NCI-H1694 treated with DMSO at 0.1 percent for 48 hours (cell line): ENCODE results near the gene PPHLN1.

Source experiments
- DNase-seq: peaks from one replicate; lab custom pipeline; 2025; lab: John Stamatoyannopoulos, UW

The PPHLN1 gene

DNA sequence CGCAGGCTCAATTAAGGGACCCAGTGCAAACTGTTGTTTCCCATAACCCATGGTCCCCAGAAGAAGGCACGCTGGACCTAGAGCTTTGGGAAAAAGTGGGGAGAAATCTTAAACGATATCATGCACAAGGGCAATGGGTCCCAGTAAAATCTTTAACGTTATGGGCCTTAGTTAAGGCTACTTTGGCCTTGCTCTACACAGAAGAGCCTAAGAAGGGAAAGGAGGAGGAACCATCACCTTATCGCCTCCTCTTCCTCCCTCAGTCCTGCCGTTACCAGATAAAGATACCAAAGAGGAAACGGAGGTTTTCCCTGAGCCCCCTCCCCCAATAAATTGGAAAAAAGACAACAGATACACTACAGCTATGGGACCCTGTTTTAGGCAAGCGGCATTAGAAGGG, 116.9 kb downstream of the PPHLN1 start:
- no peak for DNase-seq

DNA sequence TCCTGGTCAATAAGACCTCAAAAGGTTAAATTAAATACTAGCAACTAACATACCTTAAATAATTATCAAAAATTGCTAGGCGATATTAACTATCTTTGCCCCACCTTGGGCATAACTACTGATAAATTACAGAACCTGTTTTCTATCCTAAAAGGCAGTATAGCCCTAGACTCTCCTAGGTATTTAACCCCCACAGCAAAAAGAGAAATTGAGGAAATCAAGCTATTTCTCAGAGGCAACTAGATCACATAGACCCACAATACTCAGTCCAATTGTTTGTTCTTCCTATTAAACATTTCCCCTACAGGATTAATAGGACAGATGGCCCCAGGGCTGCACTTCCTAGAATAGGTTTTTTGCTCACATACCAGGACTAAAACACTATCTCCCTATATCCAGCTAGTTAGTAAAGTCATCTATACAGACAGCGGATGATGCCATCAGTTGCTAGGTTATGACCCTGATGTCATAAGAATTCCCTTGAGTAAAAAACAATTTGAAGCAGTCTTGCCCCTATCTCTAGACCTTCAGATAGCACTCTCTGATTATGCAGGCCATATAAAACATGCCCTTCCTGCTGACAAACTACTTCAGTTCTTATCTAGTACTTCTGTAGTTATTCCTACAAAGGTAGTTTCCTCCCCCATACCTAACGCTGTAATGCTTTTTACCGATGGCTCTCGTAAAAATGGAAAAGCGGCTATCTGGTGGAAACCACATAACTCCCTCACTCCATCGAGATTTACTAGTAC, 118.4 kb downstream of the PPHLN1 start:
- DNase-seq: no peak

DNA sequence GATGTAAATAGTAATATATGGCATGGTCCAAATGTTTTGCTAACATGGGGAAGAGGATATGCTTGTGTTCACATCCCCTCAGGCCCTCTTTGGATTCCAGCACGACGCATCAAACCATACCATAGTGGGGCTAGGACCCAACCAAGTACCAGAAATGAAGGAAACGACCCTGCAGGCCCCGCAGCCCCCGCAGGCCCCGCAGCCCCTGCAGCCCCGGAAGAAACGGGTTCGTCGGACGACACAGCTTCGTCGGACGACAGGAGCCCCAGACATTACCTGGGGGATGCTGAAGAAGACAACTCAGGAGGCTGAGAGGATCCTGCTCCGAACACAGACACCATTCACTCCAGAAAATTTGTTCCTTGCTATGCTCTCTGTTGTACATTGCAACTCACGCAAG, 119.9 kb downstream of the PPHLN1 start:
- DNase-seq: no peak

DNA sequence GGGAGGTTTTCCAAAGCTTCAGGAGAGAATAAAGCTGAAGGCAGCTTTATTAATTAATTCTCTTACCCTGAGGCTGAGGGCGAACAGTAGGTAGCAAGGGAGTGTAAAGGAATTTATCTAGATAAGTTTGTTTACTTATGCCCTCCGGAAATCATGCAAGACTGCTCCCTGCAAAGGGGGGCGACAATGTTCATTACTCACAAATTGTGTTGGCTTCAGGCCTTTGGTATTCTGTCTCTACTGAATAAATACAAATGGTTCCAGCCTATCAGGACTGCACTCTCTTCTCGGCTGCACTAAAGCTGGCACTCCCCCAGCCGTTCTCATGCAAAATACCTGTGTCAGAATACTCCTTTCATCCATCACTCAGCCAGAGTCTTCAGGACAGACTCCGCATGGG, 120.8 kb downstream of the PPHLN1 start:
- DNase-seq: no peak

DNA sequence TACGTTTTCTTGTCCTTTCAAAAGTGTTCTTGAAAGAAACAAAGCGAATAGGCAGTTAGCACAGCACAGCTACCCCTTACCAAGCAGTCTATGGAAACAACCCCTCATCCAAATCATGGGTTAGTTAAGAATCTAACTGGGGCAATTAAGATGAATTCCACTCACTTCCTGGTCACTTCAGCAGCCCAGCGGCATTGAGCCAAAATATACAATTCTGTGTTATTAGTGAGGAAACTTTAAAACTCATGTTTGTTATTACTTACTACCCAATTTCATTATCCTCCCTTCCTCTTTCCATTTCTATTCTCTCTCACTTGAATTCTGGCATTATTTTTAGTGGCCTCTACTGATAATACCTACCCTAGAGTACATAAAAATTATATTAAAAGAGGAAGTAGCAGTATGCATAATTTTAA, 121.4 kb downstream of the PPHLN1 start:
- no peak for DNase-seq

DNA sequence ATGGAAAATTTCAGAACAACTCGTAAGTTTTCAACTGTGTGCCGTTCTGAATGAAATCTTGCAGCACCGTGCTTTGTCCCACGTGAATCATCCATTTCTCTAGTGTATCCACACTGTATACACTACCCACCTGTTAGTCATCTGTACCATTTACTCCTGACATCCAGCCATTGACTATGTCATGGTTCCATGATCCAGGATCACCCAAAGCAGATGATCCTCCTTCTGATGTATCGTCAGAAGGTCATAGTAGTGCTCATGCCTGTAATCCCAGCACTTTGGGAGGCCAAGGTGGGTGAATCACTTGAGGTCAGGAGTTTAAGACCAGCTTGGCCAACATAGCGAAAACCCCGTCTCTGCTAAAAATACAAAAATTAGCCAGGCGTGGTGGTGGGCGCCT, 122.9 kb downstream of the PPHLN1 start:
- DNase-seq: no peak

DNA sequence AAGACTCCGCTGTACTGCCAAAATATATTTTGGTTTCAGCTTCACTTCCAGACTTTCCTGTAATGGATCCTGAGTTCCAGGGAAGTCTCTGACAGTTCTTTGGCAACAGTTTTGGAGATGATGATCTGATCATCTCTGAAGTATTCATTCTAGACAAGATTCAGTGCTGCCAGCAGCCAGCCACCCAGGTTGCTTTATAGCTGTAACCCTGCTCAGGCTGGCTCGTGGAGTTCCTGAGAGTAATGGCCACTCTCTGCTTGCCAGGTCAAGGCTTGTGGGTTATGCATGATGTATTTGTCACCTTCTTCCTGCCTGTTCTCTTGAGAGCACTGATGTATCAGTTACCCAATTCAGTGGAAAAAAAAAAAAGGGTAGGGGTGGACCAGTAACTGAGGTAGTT, 124.3 kb downstream of the PPHLN1 start:
- no peak for DNase-seq

DNA sequence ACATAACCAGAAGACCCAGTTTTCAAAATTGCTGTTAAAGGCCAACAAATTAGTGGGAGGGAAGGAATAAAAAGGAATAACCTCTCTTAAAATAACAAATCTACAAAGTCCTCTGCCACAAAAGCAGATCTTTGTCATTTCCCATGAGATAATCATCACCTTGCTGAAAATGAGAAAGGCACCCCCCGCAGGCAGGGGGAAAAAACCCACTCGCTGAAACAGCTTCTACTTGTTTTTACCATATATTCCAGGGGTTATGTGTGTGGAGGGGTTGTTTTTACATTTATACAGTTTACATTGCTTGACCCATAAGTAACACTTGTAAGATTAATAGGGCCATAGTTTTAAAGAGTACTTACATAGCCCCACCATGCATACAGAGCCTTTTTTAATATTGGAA, 132.6 kb downstream of the PPHLN1 start:
- DNase-seq: no peak

DNA sequence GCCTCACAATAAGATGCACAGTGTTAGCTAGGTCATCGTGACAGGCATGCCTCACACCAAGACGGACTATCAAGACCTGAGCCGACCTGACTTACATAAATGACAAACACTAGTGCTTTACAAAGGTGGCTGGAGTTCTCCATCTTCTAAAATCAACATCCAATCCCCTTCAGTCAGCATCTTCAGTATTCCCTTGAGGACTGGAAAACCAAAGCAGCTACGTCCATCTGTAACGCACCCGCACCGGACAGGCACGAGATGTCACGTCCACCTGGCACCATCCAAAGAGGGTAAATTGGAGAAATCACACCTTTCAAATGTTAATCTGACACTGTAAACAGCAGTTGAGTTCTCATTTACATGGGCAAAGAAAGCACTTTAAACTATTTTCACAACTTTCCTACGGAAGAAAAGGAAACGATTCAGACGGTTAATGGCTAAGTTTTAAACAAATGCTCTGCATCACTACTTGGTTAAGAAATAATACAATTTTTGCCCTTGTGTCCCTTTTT, 133.4 kb downstream of the PPHLN1 start:
- DNase-seq: no peak

DNA sequence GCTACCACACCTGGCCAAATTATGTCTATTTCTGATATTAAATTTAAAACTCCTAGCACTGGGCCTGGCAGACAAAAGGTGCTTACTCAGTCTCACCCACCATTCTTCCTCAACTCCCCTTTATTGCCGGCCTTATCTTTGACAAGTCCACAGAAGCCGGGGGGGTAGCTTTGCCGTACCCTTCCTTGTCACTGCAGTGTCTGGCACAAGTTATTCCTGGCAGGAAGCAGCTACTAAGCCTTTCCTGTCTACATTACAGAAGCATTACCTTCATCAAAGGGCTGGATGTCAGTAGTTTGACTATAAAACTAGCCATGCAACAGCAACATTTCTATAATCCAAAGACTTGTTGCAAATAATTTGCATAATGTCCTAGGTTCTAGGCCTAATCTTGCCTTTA, 136.5 kb downstream of the PPHLN1 start:
- DNase-seq: no peak

DNA sequence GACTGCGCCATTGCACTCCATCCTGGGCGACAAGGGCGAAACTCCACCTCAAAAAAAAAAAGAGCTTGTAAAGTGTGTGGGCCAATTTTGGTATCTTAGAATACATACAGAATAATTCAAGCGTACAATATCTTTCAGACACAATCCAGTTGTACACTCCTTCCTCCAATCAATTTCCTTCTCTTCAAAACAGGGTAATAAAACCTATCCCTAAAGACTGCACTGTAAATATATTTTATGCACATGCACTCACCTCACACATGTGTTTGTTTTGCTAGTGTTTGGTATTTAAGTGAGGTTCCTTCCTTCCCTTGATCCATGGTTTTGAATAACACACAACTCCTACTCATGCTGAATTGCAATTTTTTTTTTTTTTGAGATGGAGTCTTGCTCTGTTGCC, 137.7 kb downstream of the PPHLN1 start:
- no peak for DNase-seq

DNA sequence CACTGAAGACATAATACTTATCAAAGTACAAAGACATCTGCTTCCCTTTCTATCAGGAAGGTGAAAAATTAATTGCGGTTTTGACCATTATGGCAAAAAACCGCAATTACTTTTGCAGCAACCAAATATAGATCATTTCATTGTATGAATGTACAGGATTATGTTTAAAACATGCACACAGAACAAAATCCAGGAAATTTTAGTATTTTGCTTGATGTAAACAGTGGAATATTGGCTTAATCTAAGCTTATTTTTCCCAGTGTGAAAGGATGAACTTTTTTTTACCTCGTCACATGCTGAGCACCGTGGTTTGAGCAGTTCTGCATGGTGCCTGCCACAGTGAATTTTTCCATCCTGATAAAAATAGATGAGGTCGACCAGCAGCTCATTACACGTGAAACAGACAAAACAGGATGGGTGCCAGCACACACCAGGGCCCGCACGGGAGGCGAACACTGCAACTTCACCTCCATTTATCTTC, 142.4 kb downstream of the PPHLN1 start:
- DNase-seq: no peak

DNA sequence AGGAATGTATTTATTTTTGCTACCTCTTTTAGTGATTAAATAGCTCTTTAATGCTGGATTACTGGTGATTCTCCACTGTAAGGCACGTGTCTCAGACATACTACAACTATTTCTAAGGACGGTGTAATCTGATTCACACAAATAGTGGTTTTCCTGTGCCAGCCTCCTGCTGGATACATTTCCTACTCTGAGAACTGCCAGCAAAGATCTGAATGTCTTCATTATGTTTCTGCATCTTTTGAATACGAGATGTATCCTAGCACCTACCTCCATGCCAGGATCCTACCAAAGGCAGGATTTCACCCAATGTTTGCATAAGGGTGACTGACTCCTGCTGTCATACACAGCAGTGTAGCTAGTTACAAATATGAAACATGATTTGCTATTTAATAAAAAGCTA, 143.0 kb downstream of the PPHLN1 start:
- no peak for DNase-seq

DNA sequence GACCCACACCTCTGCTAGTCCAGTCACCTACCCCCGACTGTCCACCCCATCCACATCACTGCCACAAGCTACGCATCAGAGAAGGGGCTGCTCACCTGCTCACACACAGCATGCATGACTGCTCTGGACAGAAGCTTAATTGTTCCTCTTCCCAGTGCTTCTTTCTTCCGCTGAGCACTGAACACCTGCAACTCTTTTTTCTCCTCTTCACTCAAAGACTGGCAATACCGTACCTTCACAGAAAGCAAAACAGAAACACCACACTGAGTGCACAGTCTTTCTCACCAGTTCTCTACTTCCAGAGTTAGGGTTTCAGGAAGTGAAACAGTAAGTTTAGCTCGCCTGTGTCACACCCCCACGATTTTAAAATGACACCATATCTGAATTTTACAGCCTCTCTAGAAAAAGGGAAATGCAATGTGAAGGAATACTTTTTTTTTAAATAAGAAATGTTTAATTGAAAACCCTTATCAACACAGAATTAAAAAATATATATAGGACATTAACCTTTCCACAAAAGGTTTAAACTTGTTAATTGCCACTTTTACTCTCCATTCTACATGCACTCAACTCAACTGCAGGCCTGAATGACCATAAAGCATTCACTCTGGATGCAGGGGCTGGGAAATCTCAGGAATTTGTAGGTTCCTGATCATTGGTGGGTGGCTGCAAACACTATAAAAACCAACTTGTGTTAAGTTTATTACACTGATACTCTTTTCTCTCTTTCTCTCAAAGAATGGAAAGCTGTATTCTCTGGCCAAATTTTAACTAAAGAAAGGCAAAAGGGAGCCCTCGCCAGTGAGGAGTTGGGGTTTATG, 143.6 kb downstream of the PPHLN1 start:
- no peak for DNase-seq

DNA sequence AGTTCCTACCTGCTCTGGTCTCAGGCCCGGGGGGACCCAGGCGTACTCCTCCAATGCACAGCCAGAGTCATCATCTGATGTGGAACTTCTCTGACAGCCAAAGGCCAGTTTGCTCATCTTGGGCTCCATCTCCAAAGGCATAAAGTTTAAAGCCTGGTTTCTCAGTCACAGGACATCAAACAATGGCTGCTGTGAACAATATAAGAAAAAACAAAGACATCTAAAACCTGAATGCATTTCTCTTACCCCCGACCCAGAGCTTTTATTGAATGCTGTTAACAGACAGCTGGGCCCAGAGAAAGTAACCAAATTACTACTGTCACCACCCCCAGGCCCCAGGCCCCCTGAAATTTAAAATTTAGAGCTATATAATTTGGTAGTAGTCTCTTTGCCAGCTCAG, 146.4 kb downstream of the PPHLN1 start:
- DNase-seq: no peak

DNA sequence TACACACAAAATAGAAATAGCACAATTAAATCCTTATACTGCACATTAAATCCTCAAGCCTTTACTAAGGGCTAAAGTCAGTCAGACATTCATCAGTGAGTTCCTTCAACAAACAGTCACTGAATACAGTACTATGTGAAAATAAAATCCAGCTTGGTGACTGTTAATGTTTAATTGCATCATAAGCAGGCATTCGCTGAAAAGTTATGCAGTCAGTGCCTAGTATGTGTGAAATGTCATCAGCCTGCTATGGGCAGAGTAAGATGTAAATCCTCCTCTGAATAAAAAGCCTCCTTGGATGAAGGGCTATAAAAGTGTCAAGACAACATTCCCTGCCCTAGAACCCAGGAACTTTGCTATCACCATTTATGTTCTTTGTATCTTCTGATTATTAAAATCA, 147.2 kb downstream of the PPHLN1 start:
- no peak for DNase-seq

DNA sequence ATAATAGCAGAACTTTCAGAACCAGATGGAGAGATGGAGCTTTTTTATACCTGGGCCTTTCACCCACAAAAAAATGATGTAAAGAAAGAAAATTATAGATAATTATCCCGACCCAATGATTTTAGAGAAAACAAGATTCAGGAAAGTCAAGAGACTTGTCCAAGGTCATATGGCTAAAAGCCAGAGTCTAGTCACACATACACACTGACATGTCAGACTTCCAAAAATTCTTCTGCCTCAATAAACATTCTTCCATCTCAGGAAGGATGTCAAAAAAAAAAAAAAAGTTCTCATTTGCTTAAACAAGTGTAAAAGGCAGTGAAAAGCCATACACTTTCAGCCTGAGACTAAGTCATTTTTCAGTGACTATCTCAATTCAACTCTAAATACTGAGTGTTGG, 147.6 kb downstream of the PPHLN1 start:
- DNase-seq: no peak

DNA sequence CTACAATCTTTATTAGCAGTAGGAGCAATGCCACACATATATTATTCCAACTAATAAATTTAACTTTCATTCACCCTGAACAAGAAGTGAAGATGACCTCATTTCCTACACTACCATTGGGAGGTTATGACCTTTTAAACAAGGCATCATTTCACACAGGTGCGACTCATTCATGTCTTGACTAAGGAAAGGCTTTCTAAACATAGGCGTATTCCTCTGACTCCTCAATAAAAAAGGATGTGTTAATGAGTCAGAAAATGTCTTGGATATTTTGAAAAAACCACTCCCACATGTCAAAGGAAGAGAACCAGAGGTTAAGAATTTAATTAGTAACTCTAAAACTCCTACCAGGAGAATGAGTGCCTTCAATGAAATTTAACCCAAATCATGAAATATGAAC, 148.4 kb downstream of the PPHLN1 start:
- DNase-seq: no peak

DNA sequence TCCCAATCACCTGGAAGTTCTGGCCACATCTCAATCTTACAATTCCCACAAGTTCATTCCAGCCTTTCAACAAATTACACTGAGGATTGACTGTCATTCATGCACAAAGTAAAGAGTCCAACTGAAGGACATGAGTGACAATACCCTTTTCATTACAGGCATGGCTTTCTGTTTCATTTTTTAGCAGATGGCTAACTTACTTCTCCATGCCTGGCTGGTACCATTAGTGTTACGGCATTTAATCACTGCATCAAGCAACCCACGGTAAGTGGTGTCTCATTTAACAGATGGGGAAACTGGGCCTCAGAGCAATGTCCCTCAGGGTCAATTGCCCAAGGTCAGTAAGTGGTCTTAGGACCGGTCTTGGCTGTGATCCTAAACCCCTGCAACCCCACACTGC, 149.1 kb downstream of the PPHLN1 start:
- no peak for DNase-seq

DNA sequence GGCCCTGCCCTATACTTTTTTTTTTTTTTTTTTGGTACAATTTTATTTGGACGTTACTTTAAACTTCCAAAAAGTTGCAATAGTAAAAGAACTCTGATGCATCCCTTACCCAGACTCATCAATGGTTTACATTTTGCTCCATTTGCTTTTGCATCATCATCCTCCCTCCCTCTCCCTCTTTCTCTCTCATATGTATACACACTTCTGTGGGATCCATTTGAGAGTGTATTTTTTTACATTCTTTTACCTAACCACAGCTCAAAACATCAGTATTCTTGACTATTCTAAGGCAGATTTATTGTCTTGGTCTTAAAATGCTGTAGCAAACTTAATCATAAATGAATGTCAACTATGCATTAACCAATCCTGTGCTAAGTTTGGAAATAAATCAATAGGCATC, 152.0 kb downstream of the PPHLN1 start:
- DNase-seq: no peak

DNA sequence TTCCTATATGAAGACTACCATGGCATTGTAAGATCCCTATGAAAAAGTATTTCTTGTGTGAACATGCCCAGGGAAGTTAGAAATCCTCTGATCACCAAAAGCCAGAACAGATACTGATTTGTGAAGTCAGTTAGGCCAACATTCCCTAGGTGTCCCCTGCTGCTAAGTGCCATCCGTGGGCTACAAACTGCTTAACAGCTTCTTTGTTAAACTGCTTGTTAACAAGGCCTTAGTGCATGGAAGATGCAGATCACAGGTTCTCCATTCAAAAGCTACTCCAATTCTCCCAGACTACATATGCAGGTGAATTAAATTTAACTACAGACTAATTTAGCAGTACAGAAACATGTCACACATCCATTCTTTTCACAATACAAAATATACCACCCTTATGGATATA, 155.4 kb downstream of the PPHLN1 start:
- no peak for DNase-seq

DNA sequence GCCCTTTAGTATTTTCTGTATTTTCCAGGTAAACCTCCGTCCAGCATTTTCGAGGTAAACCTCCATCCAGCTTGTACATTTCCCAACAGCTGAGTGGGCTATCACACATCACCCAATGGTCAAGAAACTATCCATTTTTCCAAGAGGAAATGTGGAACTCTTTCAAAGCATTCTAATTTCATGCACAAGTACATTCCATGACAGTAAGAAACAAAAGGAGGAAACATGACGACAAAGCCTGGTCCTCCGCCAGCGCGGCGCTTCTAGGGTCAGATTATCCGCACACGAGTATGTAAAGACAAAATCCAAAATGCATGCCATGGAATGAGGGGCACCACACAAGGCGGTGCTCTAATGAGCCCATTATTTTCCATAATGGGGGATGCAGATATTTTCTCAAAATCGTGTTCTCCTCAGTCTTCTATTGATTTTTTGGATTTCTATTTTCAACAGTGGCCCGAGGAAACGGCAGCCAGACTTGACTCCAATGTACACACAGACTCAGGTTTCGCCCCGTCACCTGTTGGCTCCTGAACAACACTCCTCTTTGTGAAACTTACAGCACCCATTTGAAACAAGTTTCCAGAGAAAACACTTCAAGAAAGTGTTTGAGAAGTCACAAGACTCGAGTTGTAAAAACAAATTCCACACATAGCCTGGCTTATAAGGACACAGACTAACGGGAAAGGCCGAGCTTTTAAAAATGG, 156.2 kb downstream of the PPHLN1 start:
- no peak for DNase-seq
